Upper lobe of right lung (tissue), 1 donor: ENCODE results near the gene ZNF420. TPM values are rescaled to one million over a fixed set of nuclear protein-coding genes. Genes with fewer than 3 reads are reported as not detected.

ENCODE experiments used
- ATAC-seq: fragments of 200-7000 bp; cut with Tn5 transposase; one replicate; pipeline ENCODE4 v1.9.1; 2020; ENCODE audit warnings: mild to moderate bottlenecking, moderate library complexity
- DNase-seq: peaks from one replicate; pipeline ENCODE4 v3.0.0-alpha.2; 2020
- H3K27ac ChIP-seq: fragments of 200-600 bp; one replicate; pipeline ENCODE4 v1.8.0; 2022
- H3K27me3 ChIP-seq: fragments of 200-600 bp; one replicate; pipeline ENCODE4 v1.8.0; 2022; ENCODE audit warnings: mild to moderate bottlenecking
- H3K36me3 ChIP-seq: fragments of 200-600 bp; one replicate; pipeline ENCODE4 v1.8.0; 2022
- H3K4me1 ChIP-seq: fragments of 200-600 bp; one replicate; pipeline ENCODE4 v1.8.0; 2022
- H3K4me3 ChIP-seq: fragments of 200-600 bp; one replicate; pipeline ENCODE4 v1.8.0; 2022; ENCODE audit warnings: mild to moderate bottlenecking
- H3K9me3 ChIP-seq: fragments of 200-600 bp; one replicate; pipeline ENCODE4 v1.8.0; 2022
- CTCF ChIP-seq: fragments of 200-600 bp; IDR thresholded peaks from one replicate; pipeline ENCODE4 v1.8.0; 2022; ENCODE audit warnings: antibody characterized with exemption
- intact Hi-C: fragments of 100-400 bp; cut with DNase I; formaldehyde crosslinking; loops from one replicate; pipeline ENCODE4 v1.11.0; 2022
- total RNA-seq: library from RNA; stranded (reverse); fragmentation: NEBNext Ultra II Directional; extraction: Animal tissue kit (Norgen Biotek cat#: 25700); gene quantifications from one replicate; pipeline ENCODE4 v1.2.1, GENCODE V29; 2021
- donor health status: DM: no; HTN: yes; CAD: no; lungs with severe emphysema.

Gene ZNF420
- total RNA-seq, 1 donor from 2014 or later = 8.7 TPM

GRCh38 chr19:37165635-37166034 lies 87.4 kb downstream of the ZNF420 start:
- intact Hi-C loops = no loop called here
- Histone ChIP-seq H3K9me3 (peaks cover 45% of the 10 kb centered on the region), H3K4me3 (no peak overlapping the region), H3K27ac (no peak overlapping the region), H3K4me1 (no peaks in the 10 kb centered on the region), H3K27me3 (no peaks in the 10 kb centered on the region), H3K36me3 (peaks cover 29% of the 10 kb centered on the region)
- ATAC-seq (no peak), DNase-seq (no peak)
- TF ChIP-seq CTCF = no peak

GRCh38 chr19:37172368-37173366 lies 94.4 kb downstream of the ZNF420 start, which contains the start of gene ZNF585A:
Gene ZNF585A, minus strand, starts transcription at chr19:37172695. Its CDS starts 2,785 bp downstream, at chr19:37169910.
- peak; percentile 100 for ATAC-seq
- H3K4me3 ChIP-seq = peak within 1 kb of the TSS; percentile 76
- no peaks in the 10 kb centered on the region for H3K27me3 ChIP-seq
- no peaks in the 10 kb centered on the region for H3K9me3 ChIP-seq
- peaks cover 5% of the 10 kb centered on the region for H3K4me1 ChIP-seq
- H3K36me3 ChIP-seq = peaks cover 18% of the 10 kb centered on the region
- peak; percentile 44 for TF ChIP-seq CTCF
- H3K27ac ChIP-seq = peak within 1 kb of the TSS; percentile 77
- peak; percentile 93 for DNase-seq
- intact Hi-C loops = no loop called here

Other genes with a start within 250 kb of the ZNF420 start
- gene ZNF790, start 240.0 kb upstream of the ZNF420 start, total RNA-seq = 5.7 TPM
- 6.7 TPM for gene ZNF345, start 227.6 kb upstream of the ZNF420 start, total RNA-seq
- gene ZNF829, start 162.1 kb upstream of the ZNF420 start, total RNA-seq = 2.8 TPM
- 7.8 TPM for gene ZNF568, start 162.1 kb upstream of the ZNF420 start, total RNA-seq
- 12.7 TPM for gene ZNF585A, start 94.3 kb downstream of the ZNF420 start, total RNA-seq
- gene ZNF585B, start 132.1 kb downstream of the ZNF420 start, total RNA-seq = 15.8 TPM
- gene ZNF383, start 139.8 kb downstream of the ZNF420 start, total RNA-seq = 11.7 TPM